ENCODE data around the gene PRKCB.

DNA sequence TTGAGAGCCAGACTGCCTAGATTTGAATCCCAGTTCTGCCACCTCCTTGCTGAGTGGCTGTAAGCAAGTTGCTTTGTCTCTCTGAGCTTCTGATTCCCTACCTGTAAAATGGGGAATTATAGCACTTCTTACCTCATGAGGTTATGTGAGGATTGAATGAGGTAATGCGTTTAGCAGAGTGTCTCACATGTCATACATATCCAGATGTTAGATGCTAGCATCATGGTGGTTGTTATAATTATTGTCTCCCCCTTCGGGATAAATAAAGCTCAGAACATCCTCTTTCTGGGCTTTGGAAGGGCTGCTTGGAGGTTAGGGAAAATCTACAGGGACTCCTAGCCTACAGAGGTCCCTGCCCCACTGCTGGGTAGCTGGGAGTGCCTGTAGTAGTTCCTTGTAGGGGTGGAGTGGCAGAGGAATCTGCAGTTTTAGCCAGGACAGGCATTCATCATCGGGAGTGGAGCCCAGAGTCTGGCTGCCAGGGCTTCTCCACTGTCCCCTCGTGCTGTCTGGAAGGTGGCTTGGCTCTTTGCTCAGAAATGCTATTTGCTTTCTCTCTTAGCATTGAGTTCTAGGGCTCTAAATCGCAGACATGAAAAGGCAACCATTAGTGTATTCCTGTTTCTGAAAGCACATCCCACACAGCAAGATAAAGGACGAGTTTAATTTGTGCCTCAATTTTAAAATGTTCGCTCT, 282.5 kb downstream of the PRKCB start:
- TF ChIP-seq CTCF (IDR thresholded peaks at IDR 0.05) (no peak), POLR2A (IDR thresholded peaks at IDR 0.05) (no peak)
